ENCODE results near the gene NRXN3.

Gene NRXN3

GRCh38 chr14:79645753-79646362, 1475.7 kb downstream of the NRXN3 start:
- Histone ChIP-seq H3K27me3 (replicated peaks; ENCODE audit: control insufficient read depth, insufficient read depth, low read length) (no peaks in the 10 kb centered on the region), H3K4me3 (replicated peaks; ENCODE audit: low read depth, low read length) (no peak overlapping the region), H3K36me3 (ENCODE audit: control insufficient read depth, insufficient read depth, low read length) (no peaks in the 10 kb centered on the region)
- no peak for TF ChIP-seq CTCF (IDR thresholded peaks at IDR 0.05; ENCODE audit: insufficient read depth, low read length, poor library complexity, severe bottlenecking)
- no peak for DNase-seq (ENCODE audit: extremely low read depth, insufficient read length)

- no peak for TF ChIP-seq CTCF (IDR thresholded peaks at IDR 0.05; ENCODE audit: insufficient read depth, low read length, poor library complexity, severe bottlenecking)
- H3K4me3 ChIP-seq (replicated peaks; ENCODE audit: low read depth, low read length) = no peak overlapping the region
- no peaks in the 10 kb centered on the region for H3K36me3 ChIP-seq (ENCODE audit: control insufficient read depth, insufficient read depth, low read length)
- no peak for DNase-seq (ENCODE audit: extremely low read depth, insufficient read length)
- no peaks in the 10 kb centered on the region for H3K27me3 ChIP-seq (replicated peaks; ENCODE audit: control insufficient read depth, insufficient read depth, low read length)
Observed at GRCh38 chr14:79649856-79650255, 1479.7 kb downstream of the NRXN3 start.

- no peak for DNase-seq (ENCODE audit: extremely low read depth, insufficient read length)
- no peak overlapping the region for H3K4me3 ChIP-seq (replicated peaks; ENCODE audit: low read depth, low read length)
- no peak for TF ChIP-seq CTCF (IDR thresholded peaks at IDR 0.05; ENCODE audit: insufficient read depth, low read length, poor library complexity, severe bottlenecking)
- no peaks in the 10 kb centered on the region for H3K27me3 ChIP-seq (replicated peaks; ENCODE audit: control insufficient read depth, insufficient read depth, low read length)
- H3K36me3 ChIP-seq (ENCODE audit: control insufficient read depth, insufficient read depth, low read length) = no peaks in the 10 kb centered on the region
Observed at GRCh38 chr14:79652513-79653307, 1482.5 kb downstream of the NRXN3 start.

- Histone ChIP-seq H3K27me3 (replicated peaks; ENCODE audit: control insufficient read depth, insufficient read depth, low read length) (no peaks in the 10 kb centered on the region), H3K4me3 (replicated peaks; ENCODE audit: low read depth, low read length) (no peak overlapping the region), H3K36me3 (ENCODE audit: control insufficient read depth, insufficient read depth, low read length) (no peaks in the 10 kb centered on the region)
- no peak for TF ChIP-seq CTCF (IDR thresholded peaks at IDR 0.05; ENCODE audit: insufficient read depth, low read length, poor library complexity, severe bottlenecking)
- DNase-seq (ENCODE audit: extremely low read depth, insufficient read length) = no peak
Observed at GRCh38 chr14:79656056-79656455, 1485.9 kb downstream of the NRXN3 start.

GRCh38 chr14:79656496-79656895, 1486.3 kb downstream of the NRXN3 start:
- Histone ChIP-seq H3K4me3 (replicated peaks; ENCODE audit: low read depth, low read length) (no peak overlapping the region), H3K27me3 (replicated peaks; ENCODE audit: control insufficient read depth, insufficient read depth, low read length) (no peaks in the 10 kb centered on the region), H3K36me3 (ENCODE audit: control insufficient read depth, insufficient read depth, low read length) (no peaks in the 10 kb centered on the region)
- no peak for DNase-seq (ENCODE audit: extremely low read depth, insufficient read length)
- TF ChIP-seq CTCF (IDR thresholded peaks at IDR 0.05; ENCODE audit: insufficient read depth, low read length, poor library complexity, severe bottlenecking) = no peak

Measured in GM06990 (cell line).